Renal pelvis (tissue), 12 donors: ENCODE measurements around the gene MMUT. TPM values are rescaled to one million over a fixed set of nuclear protein-coding genes. Genes with fewer than 3 reads are reported as not detected.
A peak's percentile ranks its signal among the peaks of the same experiment; 100 is the strongest.
"Not testable (repeated sequence)": the region's sequence is repeated elsewhere in the genome, so short reads cannot be mapped to it uniquely, and the experiment has no call there.

Experiments
- DNase-seq: peaks from one replicate; pipeline ENCODE4 v3.0.0-alpha.2; 2013
- long read RNA-seq, 16 experiments: transcript quantifications; one replicate each; lab custom pipeline, GENCODE V29; 2026
- polyA plus RNA-seq, 3 donors: library from polyadenylated mRNA; unstranded; fragments of 120-200 nt; gene quantifications; one replicate each; pipeline ENCODE4 v1.2.1, GENCODE V29; 2013; ENCODE audit not compliant: insufficient read length in 3 of 3

Gene MMUT
- 10 to 100 TPM; 44.4 to 46.3 (median 44.8) TPM for polyA plus RNA-seq
- long read RNA-seq, donor 1, transcript MUT-201 (13 exons, 3,749 nt), result major isoform, 23 of 73 reads
- long read RNA-seq, donor 1, partial matches to known transcripts, result 50 of 73 reads
- long read RNA-seq, donor 1, other reads (novel, unspliced or antisense), result 0 of 73 reads
- long read RNA-seq, donor 2, transcript MUT-201 (13 exons, 3,749 nt), result major isoform, 18 of 61 reads
- long read RNA-seq, donor 2, partial matches to known transcripts, result 43 of 61 reads
- long read RNA-seq, donor 2, other reads (novel, unspliced or antisense), result 0 of 61 reads
- long read RNA-seq, donor 3, transcript MUT-201 (13 exons, 3,749 nt), result major isoform, 9 of 31 reads
- long read RNA-seq, donor 3, partial matches to known transcripts, result 22 of 31 reads
- long read RNA-seq, donor 3, other reads (novel, unspliced or antisense), result 0 of 31 reads
- long read RNA-seq, donor 4, transcript MUT-201 (13 exons, 3,749 nt), result major isoform, 15 of 50 reads
- long read RNA-seq, donor 4, partial matches to known transcripts, result 35 of 50 reads
- long read RNA-seq, donor 4, other reads (novel, unspliced or antisense), result 0 of 50 reads
- long read RNA-seq, donor 5, transcript MUT-201 (13 exons, 3,749 nt), result major isoform, 10 of 25 reads
- long read RNA-seq, donor 5, partial matches to known transcripts, result 15 of 25 reads
- long read RNA-seq, donor 5, other reads (novel, unspliced or antisense), result 0 of 25 reads
- long read RNA-seq, donor 6, transcript MUT-201 (13 exons, 3,749 nt), result major isoform, 15 of 63 reads
- long read RNA-seq, donor 6, partial matches to known transcripts, result 48 of 63 reads
- long read RNA-seq, donor 6, other reads (novel, unspliced or antisense), result 0 of 63 reads
- long read RNA-seq, donor 7, transcript MUT-201 (13 exons, 3,749 nt), result major isoform, 14 of 25 reads
- long read RNA-seq, donor 7, partial matches to known transcripts, result 11 of 25 reads
- long read RNA-seq, donor 7, other reads (novel, unspliced or antisense), result 0 of 25 reads
- long read RNA-seq, donor 8, partial matches to known transcripts, result 5 of 6 reads
- long read RNA-seq, donor 8, other reads (novel, unspliced or antisense), result 0 of 6 reads
- long read RNA-seq, donor 9, transcript MUT-201 (13 exons, 3,749 nt), result major isoform, 11 of 34 reads
- long read RNA-seq, donor 9, partial matches to known transcripts, result 23 of 34 reads
- long read RNA-seq, donor 9, other reads (novel, unspliced or antisense), result 0 of 34 reads
- long read RNA-seq, donor 10, transcript MUT-201 (13 exons, 3,749 nt), result major isoform, 5 of 35 reads
- long read RNA-seq, donor 10, partial matches to known transcripts, result 30 of 35 reads
- long read RNA-seq, donor 10, other reads (novel, unspliced or antisense), result 0 of 35 reads
- long read RNA-seq, donor 11, partial matches to known transcripts, result 5 of 9 reads
- long read RNA-seq, donor 11, other reads (novel, unspliced or antisense), result 0 of 9 reads
- long read RNA-seq, donor 12, transcript MUT-201 (13 exons, 3,749 nt), result major isoform, 20 of 76 reads
- long read RNA-seq, donor 12, partial matches to known transcripts, result 56 of 76 reads
- long read RNA-seq, donor 12, other reads (novel, unspliced or antisense), result 0 of 76 reads
- long read RNA-seq, donor 13, partial matches to known transcripts, result 15 of 18 reads
- long read RNA-seq, donor 13, other reads (novel, unspliced or antisense), result 0 of 18 reads
- long read RNA-seq, donor 14, transcript MUT-201 (13 exons, 3,749 nt), result major isoform, 12 of 32 reads
- long read RNA-seq, donor 14, partial matches to known transcripts, result 20 of 32 reads
- long read RNA-seq, donor 14, other reads (novel, unspliced or antisense), result 0 of 32 reads
- long read RNA-seq, donor 15, transcript MUT-201 (13 exons, 3,749 nt), result major isoform, 19 of 109 reads
- long read RNA-seq, donor 15, partial matches to known transcripts, result 79 of 109 reads
- long read RNA-seq, donor 15, other reads (novel, unspliced or antisense), result 11 of 109 reads
- long read RNA-seq, donor 16, transcript MUT-201 (13 exons, 3,749 nt), result major isoform, 8 of 34 reads
- long read RNA-seq, donor 16, partial matches to known transcripts, result 26 of 34 reads
- long read RNA-seq, donor 16, other reads (novel, unspliced or antisense), result 0 of 34 reads

- DNase-seq, result peak; percentile 96
These were observed at the start of gene MMUT, which contains the start of gene CENPQ for GRCh38 chr6:49462927-49463611. MMUT (minus strand) TSS chr6:49463253; CDS start chr6:49459466, 3,787 bp downstream. CENPQ (plus strand) TSS chr6:49463370; CDS start chr6:49470177, 6,807 bp downstream.

- no peak for DNase-seq
These were observed 46.3 kb upstream of the MMUT start for GRCh38 chr6:49509342-49509741.

GRCh38 chr6:49506569-49507111 is 43.6 kb upstream of the MMUT start:
- DNase-seq, result no peak

GRCh38 chr6:49504666-49505065 is 41.6 kb upstream of the MMUT start:
- DNase-seq, result no peak

GRCh38 chr6:49499623-49500022 is 36.6 kb upstream of the MMUT start, which contains the start of gene GLYATL3:
GLYATL3 (plus strand) TSS chr6:49499923; CDS start chr6:49511991, 12,068 bp downstream.
- no peak for DNase-seq

GRCh38 chr6:49499126-49499525 is 36.1 kb upstream of the MMUT start:
- no peak for DNase-seq

GRCh38 chr6:49497304-49497703 is 34.3 kb upstream of the MMUT start:
- DNase-seq, result no peak

GRCh38 chr6:49490633-49491032 is 27.6 kb upstream of the MMUT start:
- DNase-seq, result no peak

GRCh38 chr6:49483380-49483779 is 20.3 kb upstream of the MMUT start:
- DNase-seq, result not testable (repeated sequence)

GRCh38 chr6:49481846-49482245 is 18.8 kb upstream of the MMUT start:
- not testable (repeated sequence) for DNase-seq

GRCh38 chr6:49479308-49479970 is 16.4 kb upstream of the MMUT start:
- DNase-seq, result no peak

- not testable (repeated sequence) for DNase-seq
These were observed 13.5 kb upstream of the MMUT start for GRCh38 chr6:49476564-49476963.

- no peak for DNase-seq
These were observed 5.0 kb upstream of the MMUT start for GRCh38 chr6:49468042-49468441.

- DNase-seq, result no peak
These were observed 1.6 kb upstream of the MMUT start for GRCh38 chr6:49464691-49465090.

GRCh38 chr6:49463612-49463967 is 537 bp upstream of the MMUT start:
- no peak for DNase-seq

GRCh38 chr6:49462599-49462926 is 490 bp downstream of the MMUT start:
- no peak for DNase-seq

- DNase-seq, result no peak
These were observed 982 bp downstream of the MMUT start for GRCh38 chr6:49462071-49462470.

GRCh38 chr6:49457771-49458170 is 5.3 kb downstream of the MMUT start:
- no peak for DNase-seq
